PC-3 (cell line): ENCODE results near the gene EIF5.

Experiments
- EZH2phosphoT487 ChIP-seq: fragments of 300-600 bp; sonication (generic); IDR thresholded peaks from 2 replicates; pipeline ENCODE4 v1.6.1; 2018; ENCODE audit warnings: mild to moderate bottlenecking, antibody characterized with exemption, low read length, borderline replicate concordance
- TF ChIP-seq, protein P1 (sequence below): fragments of 300-600 bp; sonication (generic); conservative IDR thresholded peaks from 2 replicates; pipeline ENCODE4 v1.5.1; 2017; ENCODE audit warnings: antibody characterized with exemption, low read depth, mild to moderate bottlenecking, low read length

DNA sequence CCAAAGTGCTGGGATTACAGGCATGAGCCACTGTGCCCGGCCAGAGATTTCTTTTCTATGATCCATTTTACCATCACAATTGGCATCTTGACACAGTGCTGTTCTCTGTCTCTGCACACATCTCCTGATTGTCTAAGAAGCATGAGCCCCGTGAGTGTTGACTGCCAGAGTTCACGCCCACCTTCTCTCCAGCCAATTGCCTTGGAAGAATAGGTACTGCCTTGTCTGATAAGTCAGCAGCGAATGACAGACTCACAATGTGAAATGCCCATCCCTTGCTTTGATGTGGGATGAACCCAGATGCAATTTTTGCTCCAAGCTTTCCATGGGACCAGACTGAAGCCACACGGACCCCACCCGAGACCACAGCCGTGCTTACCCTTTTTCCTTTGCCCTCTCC lies 19.3 kb downstream of the EIF5 start:
- TF ChIP-seq EZH2phosphoT487 = no peak
- TF ChIP-seq, protein P1, sequence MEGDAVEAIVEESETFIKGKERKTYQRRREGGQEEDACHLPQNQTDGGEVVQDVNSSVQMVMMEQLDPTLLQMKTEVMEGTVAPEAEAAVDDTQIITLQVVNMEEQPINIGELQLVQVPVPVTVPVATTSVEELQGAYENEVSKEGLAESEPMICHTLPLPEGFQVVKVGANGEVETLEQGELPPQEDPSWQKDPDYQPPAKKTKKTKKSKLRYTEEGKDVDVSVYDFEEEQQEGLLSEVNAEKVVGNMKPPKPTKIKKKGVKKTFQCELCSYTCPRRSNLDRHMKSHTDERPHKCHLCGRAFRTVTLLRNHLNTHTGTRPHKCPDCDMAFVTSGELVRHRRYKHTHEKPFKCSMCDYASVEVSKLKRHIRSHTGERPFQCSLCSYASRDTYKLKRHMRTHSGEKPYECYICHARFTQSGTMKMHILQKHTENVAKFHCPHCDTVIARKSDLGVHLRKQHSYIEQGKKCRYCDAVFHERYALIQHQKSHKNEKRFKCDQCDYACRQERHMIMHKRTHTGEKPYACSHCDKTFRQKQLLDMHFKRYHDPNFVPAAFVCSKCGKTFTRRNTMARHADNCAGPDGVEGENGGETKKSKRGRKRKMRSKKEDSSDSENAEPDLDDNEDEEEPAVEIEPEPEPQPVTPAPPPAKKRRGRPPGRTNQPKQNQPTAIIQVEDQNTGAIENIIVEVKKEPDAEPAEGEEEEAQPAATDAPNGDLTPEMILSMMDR = no peak
